GM23338 (cell line): ENCODE data around the gene DIAPH3.

Source experiments
- ETS1 ChIP-seq: IDR thresholded peaks from 2 replicates; pipeline ENCODE4 v1.6.1; 2016; ENCODE audit warnings: antibody characterized with exemption
- EZH2 ChIP-seq: fragments of 200-600 bp; sonication (generic); IDR thresholded peaks from one replicate; pipeline ENCODE4 v1.8.0; 2017; ENCODE audit warnings: antibody characterized with exemption, mild to moderate bottlenecking, low read depth; ENCODE audit not compliant: unreplicated experiment
- EZH2phosphoT487 ChIP-seq: fragments of 200-600 bp; sonication (generic); IDR thresholded peaks from one replicate; pipeline ENCODE4 v1.8.1; 2018; ENCODE audit warnings: antibody characterized with exemption; ENCODE audit not compliant: unreplicated experiment
- JUNB ChIP-seq: IDR thresholded peaks from one replicate; pipeline ENCODE4 v1.6.1; 2016; ENCODE audit warnings: antibody characterized with exemption; ENCODE audit not compliant: unreplicated experiment
- POLR2AphosphoS5 ChIP-seq: IDR thresholded peaks from 2 replicates; pipeline ENCODE4 v1.6.1; 2016; ENCODE audit warnings: antibody characterized with exemption, low read depth
- REST ChIP-seq: IDR thresholded peaks from one replicate; pipeline ENCODE4 v1.6.1; 2018; ENCODE audit warnings: antibody characterized with exemption; ENCODE audit not compliant: unreplicated experiment
- ZNF114 ChIP-seq: fragments of 250-450 bp; sonication (Bioruptor Pico); IDR thresholded peaks from 2 replicates; pipeline ENCODE4 v1.5.0; 2020; ENCODE audit warnings: mild to moderate bottlenecking, moderate library complexity
- TF ChIP-seq, protein P1 (sequence below), 2 experiments: fragments of 200-600 bp in 1 of 2; sonication (generic) in 1 of 2; conservative IDR thresholded peaks; 2 replicates each; pipeline versions ENCODE4 v1.5.1 to v1.6.1; 2016 to 2017; ENCODE audit warnings: antibody characterized with exemption in 2 of 2, low read depth in 2 of 2, mild to moderate bottlenecking in 2 of 2, moderate library complexity in 1 of 2

- TF ChIP-seq, protein P1, sequence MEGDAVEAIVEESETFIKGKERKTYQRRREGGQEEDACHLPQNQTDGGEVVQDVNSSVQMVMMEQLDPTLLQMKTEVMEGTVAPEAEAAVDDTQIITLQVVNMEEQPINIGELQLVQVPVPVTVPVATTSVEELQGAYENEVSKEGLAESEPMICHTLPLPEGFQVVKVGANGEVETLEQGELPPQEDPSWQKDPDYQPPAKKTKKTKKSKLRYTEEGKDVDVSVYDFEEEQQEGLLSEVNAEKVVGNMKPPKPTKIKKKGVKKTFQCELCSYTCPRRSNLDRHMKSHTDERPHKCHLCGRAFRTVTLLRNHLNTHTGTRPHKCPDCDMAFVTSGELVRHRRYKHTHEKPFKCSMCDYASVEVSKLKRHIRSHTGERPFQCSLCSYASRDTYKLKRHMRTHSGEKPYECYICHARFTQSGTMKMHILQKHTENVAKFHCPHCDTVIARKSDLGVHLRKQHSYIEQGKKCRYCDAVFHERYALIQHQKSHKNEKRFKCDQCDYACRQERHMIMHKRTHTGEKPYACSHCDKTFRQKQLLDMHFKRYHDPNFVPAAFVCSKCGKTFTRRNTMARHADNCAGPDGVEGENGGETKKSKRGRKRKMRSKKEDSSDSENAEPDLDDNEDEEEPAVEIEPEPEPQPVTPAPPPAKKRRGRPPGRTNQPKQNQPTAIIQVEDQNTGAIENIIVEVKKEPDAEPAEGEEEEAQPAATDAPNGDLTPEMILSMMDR (conservative IDR thresholded peaks at IDR 0.05; ENCODE audit: low read depth in 2 of 2) = no peak
- no peak for TF ChIP-seq POLR2AphosphoS5
- TF ChIP-seq EZH2 = no peak
- no peak for TF ChIP-seq REST
- no peak for TF ChIP-seq ZNF114
- TF ChIP-seq JUNB = no peak
- no peak for TF ChIP-seq EZH2phosphoT487
- no peak for TF ChIP-seq ETS1
These were observed 47.0 kb upstream of the DIAPH3 start for GRCh38 chr13:60210510-60211330.
